ENCODE data around the gene GPR156.
"Not testable (repeated sequence)": the region's sequence is repeated elsewhere in the genome, so short reads cannot be mapped to it uniquely, and the experiment has no call there.

GPR156 gene

DNA sequence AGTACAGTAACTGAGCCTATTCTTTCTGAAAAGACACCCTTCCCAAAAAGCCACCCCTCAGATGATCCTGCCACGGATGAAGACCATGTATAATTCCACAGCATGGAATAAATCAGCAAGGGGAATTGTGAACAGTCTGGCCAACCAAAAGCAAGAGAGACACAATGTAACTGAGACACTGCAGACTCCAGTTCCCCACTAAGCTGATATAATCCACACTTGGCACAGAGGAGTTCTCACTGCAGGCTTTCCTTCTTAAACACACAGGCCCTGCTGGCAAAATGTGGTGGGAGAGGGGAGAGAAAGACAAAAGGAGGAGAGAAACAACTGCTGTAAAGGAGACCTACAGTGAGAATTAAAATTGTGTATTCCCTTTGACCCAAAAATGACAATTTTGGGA lies 12.7 kb downstream of the GPR156 start:
- no peak for DNase-seq

DNA sequence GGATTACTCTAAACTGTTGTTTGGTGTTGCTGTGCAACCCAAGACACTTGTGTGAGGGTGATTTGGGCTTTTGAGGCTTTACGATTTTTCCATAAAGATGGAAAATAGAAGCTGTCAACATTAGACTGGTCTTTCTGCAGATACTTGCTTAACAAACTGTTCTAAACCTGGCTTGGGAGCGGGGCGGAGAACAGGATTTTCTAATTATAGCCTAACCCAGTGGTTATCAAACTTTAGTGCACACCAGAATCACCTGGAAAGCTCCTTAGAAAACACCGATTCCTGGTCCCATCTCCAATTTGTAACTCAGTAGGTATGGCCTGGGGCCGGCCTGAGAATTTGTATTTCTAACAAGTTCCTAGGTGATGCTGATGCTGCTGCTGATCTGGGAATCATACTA lies 19.0 kb downstream of the GPR156 start:
- DNase-seq = no peak

DNA sequence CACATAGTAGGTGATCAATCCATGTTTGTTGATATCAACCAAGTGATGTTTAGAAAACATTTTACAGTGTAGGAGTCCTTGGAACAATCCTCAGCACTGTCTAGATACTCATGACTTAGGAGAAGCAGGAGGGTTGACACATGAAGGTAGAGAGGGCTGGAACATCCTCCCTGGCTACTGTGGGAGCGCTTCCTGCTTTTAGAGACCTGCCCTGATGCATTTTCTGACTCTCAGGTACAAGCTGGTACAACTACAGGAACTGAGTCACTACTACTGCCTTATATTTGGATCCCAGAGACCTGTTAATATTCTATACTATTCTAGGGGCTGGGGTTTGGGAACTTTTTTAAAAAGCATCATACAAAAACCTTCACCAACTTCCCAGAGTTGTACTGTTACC lies 20.1 kb downstream of the GPR156 start:
- DNase-seq = no peak

- no peak for DNase-seq
Measured at GRCh38 chr3:120263792-120264191, 21.2 kb downstream of the GPR156 start.

GRCh38 chr3:120258009-120258408 lies 27.0 kb downstream of the GPR156 start:
- DNase-seq = peak; percentile 18

- DNase-seq = no peak
Measured at GRCh38 chr3:120245386-120245785, 39.6 kb downstream of the GPR156 start.

GRCh38 chr3:120244834-120245225 lies 40.2 kb downstream of the GPR156 start:
- no peak for DNase-seq

- DNase-seq = no peak
Measured at GRCh38 chr3:120239644-120240043, 45.4 kb downstream of the GPR156 start.

- DNase-seq = no peak
Measured at GRCh38 chr3:120227710-120228347, 57.2 kb downstream of the GPR156 start.

DNA sequence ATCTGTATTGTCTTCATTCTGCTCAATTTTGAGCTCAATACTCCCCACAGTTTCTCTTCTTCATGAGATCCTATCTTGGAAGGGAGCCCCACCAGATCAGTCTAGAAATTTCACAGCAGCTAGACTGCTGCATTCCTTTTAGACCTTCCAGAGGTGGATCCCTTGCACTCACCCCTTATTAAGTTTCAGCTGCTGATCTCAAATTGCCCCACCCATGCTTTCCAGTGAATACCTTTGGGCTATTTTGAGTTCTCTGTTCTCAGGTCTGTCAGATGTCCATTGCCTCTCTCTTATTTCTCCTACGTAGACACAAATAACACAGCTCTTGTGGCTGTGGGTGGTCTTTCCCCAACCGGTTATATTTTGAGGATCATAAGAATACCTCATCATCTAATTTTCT lies 60.8 kb downstream of the GPR156 start:
- DNase-seq = no peak

- no peak for DNase-seq
Measured at GRCh38 chr3:120218981-120219380, 66.0 kb downstream of the GPR156 start.

DNA sequence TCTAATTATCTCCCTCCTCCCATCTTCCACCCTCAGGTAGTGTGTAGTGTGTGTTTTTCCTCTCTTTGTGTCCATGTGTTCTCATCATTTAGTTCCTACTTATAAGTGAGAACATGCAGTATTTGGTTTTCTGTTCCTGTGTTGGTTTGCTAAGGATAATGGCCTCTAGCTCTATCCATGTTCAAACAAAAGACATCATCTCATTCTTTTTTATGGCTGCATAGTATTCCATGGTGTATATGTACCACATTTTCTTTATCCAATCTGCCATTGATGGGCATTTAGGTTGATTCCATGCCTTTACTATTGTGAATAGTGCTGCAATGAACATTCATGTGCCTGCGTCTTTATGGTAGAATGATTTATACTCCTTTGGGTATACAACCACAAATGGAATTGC lies 68.4 kb downstream of the GPR156 start:
- DNase-seq = not testable (repeated sequence)

- DNase-seq = peak; percentile 37
Measured at GRCh38 chr3:120214176-120214575, 70.8 kb downstream of the GPR156 start.

DNA sequence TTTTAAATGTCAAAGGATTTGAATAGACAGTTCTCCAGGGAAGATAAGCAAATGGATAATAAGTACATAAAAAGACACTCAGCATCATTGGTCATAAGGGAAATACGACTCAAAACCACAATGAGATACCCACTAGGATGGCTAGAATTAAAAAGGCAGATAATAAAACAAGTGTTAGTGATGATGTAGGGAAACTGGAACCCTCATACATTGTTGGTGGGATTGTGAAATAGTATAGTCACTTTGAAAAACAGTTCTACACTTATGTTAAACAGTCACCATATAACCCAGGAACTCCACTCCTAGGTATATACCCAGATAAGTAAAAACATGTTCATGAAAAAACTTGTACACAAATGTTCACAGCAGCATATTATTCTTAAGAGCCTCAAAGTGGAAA lies 72.5 kb downstream of the GPR156 start:
- no peak for DNase-seq

DNA sequence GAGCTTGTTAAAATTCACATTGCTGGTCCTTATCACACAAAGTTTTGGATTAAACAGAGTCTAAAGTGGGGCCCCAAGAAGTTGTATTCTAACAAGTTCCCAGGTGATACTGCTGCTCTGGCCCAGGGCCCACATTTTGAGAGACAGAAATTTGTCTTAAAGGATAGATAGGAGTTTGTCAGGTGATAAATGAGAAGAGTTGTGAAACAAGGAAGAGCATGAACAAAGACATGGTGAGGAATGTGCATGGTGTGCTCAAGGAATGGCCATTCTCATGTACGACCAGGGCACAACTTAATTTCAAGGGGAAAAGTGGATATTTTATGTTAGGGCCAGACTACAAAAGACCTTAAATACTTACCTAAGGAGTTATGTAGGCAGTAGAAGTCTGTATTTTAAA lies 75.6 kb downstream of the GPR156 start:
- no peak for DNase-seq

DNA sequence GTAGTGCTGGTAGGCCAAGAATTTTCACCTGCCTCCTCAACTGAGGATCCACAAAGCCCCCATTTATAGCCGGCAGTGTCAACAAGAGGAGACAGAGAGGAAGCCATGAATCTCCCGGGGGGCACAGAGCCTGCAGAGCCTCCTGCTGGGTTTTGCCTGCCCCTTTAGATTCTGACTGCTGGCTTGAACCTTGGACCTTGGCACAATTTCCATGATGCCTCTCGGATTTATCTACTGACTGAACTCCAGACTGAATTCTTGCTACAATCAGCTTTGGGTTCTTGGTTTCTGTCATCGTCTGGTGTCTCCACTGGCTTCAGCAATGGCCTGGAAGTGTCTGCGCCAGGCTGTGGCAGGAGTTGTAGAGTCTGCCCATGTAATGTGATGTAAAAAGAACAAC lies 80.7 kb downstream of the GPR156 start:
- DNase-seq = no peak

GRCh38 chr3:120203621-120204020 lies 81.4 kb downstream of the GPR156 start:
- DNase-seq = no peak

DNA sequence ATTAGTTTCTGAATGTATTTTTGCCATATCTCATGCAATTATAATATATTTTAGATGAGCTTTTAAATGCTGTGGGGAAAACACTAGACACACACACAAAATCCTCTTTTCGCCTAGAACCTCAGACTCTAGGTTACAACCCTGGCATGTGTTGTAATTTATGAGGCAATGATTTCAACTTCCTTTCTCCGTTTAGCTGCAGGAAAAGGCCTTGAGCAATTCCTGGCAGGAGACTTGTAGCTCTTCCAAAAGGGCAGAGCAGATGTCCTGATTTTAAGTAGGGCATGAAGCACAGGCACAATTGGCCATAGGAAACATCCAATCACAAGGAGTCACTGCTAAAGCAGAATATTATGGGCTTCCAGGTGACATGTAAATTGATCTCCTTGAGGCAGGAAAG lies 82.0 kb downstream of the GPR156 start:
- no peak for DNase-seq

- no peak for DNase-seq
Measured at GRCh38 chr3:120202363-120202762, 82.7 kb downstream of the GPR156 start.

DNA sequence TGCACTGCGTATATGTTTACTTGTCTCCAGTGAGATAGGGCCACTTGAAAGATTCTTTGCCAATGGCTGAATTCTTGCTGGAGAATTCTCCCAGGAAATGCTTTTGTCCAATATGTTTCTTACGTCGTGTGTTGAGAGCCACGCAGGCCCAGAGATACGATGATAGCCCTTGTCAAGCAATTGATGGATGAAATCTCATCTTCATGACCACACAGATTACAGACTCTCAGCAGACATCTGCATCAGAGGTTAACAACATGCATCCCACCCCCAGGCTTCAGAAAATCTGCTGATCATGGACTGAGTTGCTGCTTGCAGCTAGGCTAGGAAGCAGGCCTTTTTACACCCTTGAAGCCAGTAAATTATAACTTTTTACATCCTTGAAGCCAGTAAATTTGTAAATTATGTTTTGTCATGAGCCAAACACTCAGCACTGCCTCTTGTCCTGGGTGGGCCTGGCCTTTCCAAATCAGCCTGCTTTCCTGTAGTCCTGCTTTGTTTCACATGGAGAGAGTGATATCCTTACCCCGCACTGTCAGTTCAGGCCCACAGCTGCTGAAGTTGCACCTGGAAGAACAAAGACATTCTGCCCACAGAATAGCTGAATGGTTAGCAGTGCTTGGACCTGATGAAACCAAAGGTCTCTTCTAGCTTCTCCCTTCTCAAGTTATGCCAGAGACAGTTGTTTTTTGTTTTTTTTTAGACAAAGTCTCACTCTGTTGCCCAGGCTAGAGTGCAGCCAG lies 84.4 kb downstream of the GPR156 start:
- no peak for DNase-seq

DNA sequence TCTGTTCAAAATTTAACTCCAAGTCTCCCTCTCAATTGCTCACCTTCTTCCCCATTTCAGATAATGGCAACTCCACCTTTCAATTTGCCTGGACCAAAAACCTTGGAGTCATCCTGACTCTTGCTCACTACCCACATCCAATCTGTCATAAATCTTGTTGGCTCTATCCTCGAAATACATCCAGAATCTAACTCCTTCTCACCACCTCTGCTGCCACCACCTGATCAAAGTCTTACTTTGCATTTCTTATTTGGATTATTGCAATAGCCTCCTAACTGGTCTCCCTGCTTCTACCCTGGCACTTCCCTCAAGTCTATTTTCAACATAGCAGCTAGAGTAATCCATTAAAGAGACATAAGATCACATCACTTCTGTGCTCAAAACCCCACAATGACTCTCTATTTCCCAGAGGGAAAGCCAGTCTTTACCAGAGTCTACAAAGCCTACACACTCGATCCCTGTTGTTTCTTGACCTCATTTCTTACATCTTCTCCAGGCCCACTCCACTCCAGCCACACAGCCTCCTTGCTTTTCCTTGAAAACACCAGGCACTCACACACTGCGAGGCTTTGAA lies 86.6 kb downstream of the GPR156 start:
- peak; percentile 65 for DNase-seq

GRCh38 chr3:120196812-120197211 lies 88.2 kb downstream of the GPR156 start:
- DNase-seq = no peak

- no peak for DNase-seq
Measured at GRCh38 chr3:120196333-120196732, 88.7 kb downstream of the GPR156 start.

- no peak for DNase-seq
Measured at GRCh38 chr3:120193554-120193953, 91.5 kb downstream of the GPR156 start.

DNA sequence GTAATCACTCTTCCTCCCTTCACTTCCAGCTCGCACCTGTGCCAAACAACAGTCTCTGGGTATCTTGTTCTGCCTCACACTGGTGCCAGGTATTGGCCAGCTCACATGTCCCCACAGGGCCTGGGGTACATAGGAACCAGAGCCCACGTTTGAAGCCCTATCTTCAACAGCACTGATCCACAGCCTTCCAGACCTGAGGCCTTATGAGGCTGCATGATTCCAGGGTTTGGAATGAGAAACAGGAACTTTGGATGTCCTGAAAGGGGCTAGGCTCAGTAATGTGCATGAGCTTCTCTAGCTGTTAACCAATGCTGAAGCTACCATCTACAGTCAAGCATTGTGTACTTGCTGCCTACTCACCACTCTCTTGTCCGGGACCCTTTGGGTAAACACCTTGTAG lies 92.4 kb downstream of the GPR156 start:
- no peak for DNase-seq
